Measurements from ENCODE around the gene FBXO22.
A peak's percentile ranks its signal among the peaks of the same experiment; 100 is the strongest.
"Not testable (repeated sequence)": the region's sequence is repeated elsewhere in the genome, so short reads cannot be mapped to it uniquely, and the experiment has no call there.

Gene FBXO22

GRCh38 chr15:75903331-75904239 lies at the start of gene FBXO22:
Gene FBXO22 (plus strand): TSS chr15:75903878. CDS start chr15:75903964, 86 bp downstream.
- DNase-seq (ENCODE audit: low read depth), result no peak
- TF ChIP-seq CTCF (conservative IDR thresholded peaks at IDR 0.05; ENCODE audit: low read depth, low read length), result no peak
- peak within 1 kb of the TSS; percentile 95 for H3K4me3 ChIP-seq (ENCODE audit: low read length)

- H3K4me3 ChIP-seq (ENCODE audit: low read length), result no peak overlapping the region
- TF ChIP-seq CTCF (conservative IDR thresholded peaks at IDR 0.05; ENCODE audit: low read depth, low read length), result no peak
- DNase-seq (ENCODE audit: low read depth), result no peak
Observed at GRCh38 chr15:75857886-75858285, 45.8 kb upstream of the FBXO22 start.

- H3K4me3 ChIP-seq (ENCODE audit: low read length), result no peak overlapping the region
- DNase-seq (ENCODE audit: low read depth), result no peak
- no peak for TF ChIP-seq CTCF (conservative IDR thresholded peaks at IDR 0.05; ENCODE audit: low read depth, low read length)
Observed at GRCh38 chr15:75861750-75862402, 41.8 kb upstream of the FBXO22 start.

- TF ChIP-seq CTCF (conservative IDR thresholded peaks at IDR 0.05; ENCODE audit: low read depth, low read length), result no peak
- DNase-seq (ENCODE audit: low read depth), result no peak
- H3K4me3 ChIP-seq (ENCODE audit: low read length), result no peak overlapping the region
Observed at GRCh38 chr15:75862796-75863195, 40.9 kb upstream of the FBXO22 start.

- no peak for TF ChIP-seq CTCF (conservative IDR thresholded peaks at IDR 0.05; ENCODE audit: low read depth, low read length)
- no peak for DNase-seq (ENCODE audit: low read depth)
- H3K4me3 ChIP-seq (ENCODE audit: low read length), result no peak overlapping the region
Observed at GRCh38 chr15:75864213-75865059, 39.2 kb upstream of the FBXO22 start.

- not testable (repeated sequence) for H3K4me3 ChIP-seq (ENCODE audit: low read length); DNase-seq (ENCODE audit: low read depth)
Observed at GRCh38 chr15:75866045-75866444, 37.6 kb upstream of the FBXO22 start.

GRCh38 chr15:75866916-75867315 lies 36.8 kb upstream of the FBXO22 start:
- no peak overlapping the region for H3K4me3 ChIP-seq (ENCODE audit: low read length)
- DNase-seq (ENCODE audit: low read depth), result no peak
- no peak for TF ChIP-seq CTCF (conservative IDR thresholded peaks at IDR 0.05; ENCODE audit: low read depth, low read length)

All from retinal pigment epithelial cell (primary cell).